Upper lobe of left lung (tissue), 6 donors: ENCODE results near the gene FAM13A. TPM values are rescaled to one million over a fixed set of nuclear protein-coding genes. Genes with fewer than 3 reads are reported as not detected.

Experiments used
- ATAC-seq, 2 donors: fragments of 200-7000 bp; cut with Tn5 transposase; one replicate each; pipeline ENCODE4 v1.9.1; 2022; ENCODE audit warnings: mild to moderate bottlenecking in 2 of 2, moderate library complexity in 2 of 2; ENCODE audit not compliant: low FRiP score in 2 of 2
- DNase-seq, 2 donors: peaks; one replicate each; pipeline ENCODE4 v3.0.0-alpha.2; 2019 to 2020
- H3K27ac ChIP-seq, 4 donors: fragments of 200-600 bp; sonication (generic); one replicate each; pipeline ENCODE4 v1.5.1; 2016 to 2019
- H3K27me3 ChIP-seq, 4 donors: fragments of 200-600 bp; sonication (generic); one replicate each; pipeline ENCODE4 v1.5.1; 2017 to 2019
- H3K36me3 ChIP-seq, 4 donors: fragments of 200-600 bp; sonication (generic); one replicate each; pipeline ENCODE4 v1.5.1; 2016 to 2019
- H3K4me1 ChIP-seq, 4 donors: fragments of 200-600 bp; sonication (generic); one replicate each; pipeline ENCODE4 v1.5.1; 2018 to 2019
- H3K4me3 ChIP-seq, 4 donors: fragments of 200-600 bp; sonication (generic); one replicate each; pipeline ENCODE4 v1.5.1; 2017 to 2019; ENCODE audit warnings: mild to moderate bottlenecking in 2 of 4, moderate library complexity in 1 of 4
- H3K9me3 ChIP-seq, 4 donors: fragments of 200-600 bp; sonication (generic); one replicate each; pipeline ENCODE4 v1.5.1; 2018 to 2019
- CTCF ChIP-seq, 6 experiments: fragments of 450-650 bp in 4 of 6; fragments of 200-600 bp in 2 of 6; sonication (generic) in 2 of 6; IDR thresholded peaks; one replicate each; pipeline ENCODE4 v1.5.1; 2016 to 2019; ENCODE audit warnings: antibody characterized with exemption in 6 of 6
- EP300 ChIP-seq, 4 donors: sonication (generic); formaldehyde crosslinking; IDR thresholded peaks; one replicate each; pipeline ENCODE4 v1.5.1; 2017; ENCODE audit warnings: antibody characterized with exemption in 4 of 4, control low read depth in 2 of 4
- POLR2A ChIP-seq, 4 donors: fragments of 450-650 bp; IDR thresholded peaks; one replicate each; pipeline ENCODE4 v1.5.1; 2016 to 2017; ENCODE audit warnings: antibody characterized with exemption in 4 of 4, mild to moderate bottlenecking in 2 of 4
- POLR2AphosphoS5 ChIP-seq, 2 donors: sonication (generic); formaldehyde crosslinking; IDR thresholded peaks; one replicate each; pipeline ENCODE4 v1.5.1; 2017; ENCODE audit warnings: antibody characterized with exemption in 2 of 2
- WGBS, 2 donors: methylation state at CpG; one replicate each; pipeline ENCODE4 v1.1.5; 2017 to 2018; 5-methylcytosine and 5-hydroxymethylcytosine counted together
- total RNA-seq, 6 donors: library from RNA; depleted of rRNA in 4 of 6; stranded (reverse); fragments of >200 nt in 4 of 6; gene quantifications; one replicate each; pipeline versions ENCODE4 v1.1.0 to v1.2.1, GENCODE V29; 2016 to 2021
- donor health status: DM: no; HTN: no; CAD: no; lungs with moderate emphysema.
- donor health status: DM: no; HTN: yes; CAD: no; lungs with severe emphysema.

FAM13A gene
- total RNA-seq, 6 donors from 2014 or later, result 15.8 to 173 (median 34.1) TPM

- ATAC-seq, result peak; percentile 97
These were observed 233.7 kb downstream of the FAM13A start for GRCh38 chr4:88823058-88823919.

GRCh38 chr4:88822034-88822789, 234.8 kb downstream of the FAM13A start:
- DNase-seq, result no peak
- Histone ChIP-seq H3K36me3 (no peaks in the 10 kb centered on the region), H3K27ac (peak overlapping the region; percentile 78 to 88 (median 86)), H3K4me3 (peak overlapping the region; percentile 17 to 58 (median 50)), H3K27me3 (no peaks in the 10 kb centered on the region), H3K4me1 (peaks cover 29 to 57% (median 29%) of the 10 kb centered on the region in 4 donors), H3K9me3 (no peaks in the 10 kb centered on the region)
- ATAC-seq, result no peak
- no peak for TF ChIP-seq CTCF (IDR thresholded peaks at IDR 0.05)
- 42 to 43% methylated on average over 4 of the region's 4 CpGs for WGBS, 2 donors

More at GRCh38 chr4:88823058-88823919, 233.7 kb downstream of the FAM13A start:
- peak in 1 of 4 donors; percentile 75 for TF ChIP-seq EP300 (IDR thresholded peaks at IDR 0.05)
- peak in 3 of 4 donors; percentile 49 to 84 (median 83) for TF ChIP-seq POLR2A (IDR thresholded peaks at IDR 0.05)
- TF ChIP-seq CTCF (IDR thresholded peaks at IDR 0.05), result no peak
- peak; percentile 48 to 87 for TF ChIP-seq POLR2AphosphoS5 (IDR thresholded peaks at IDR 0.05)
- DNase-seq, result peak in 1 of 2 donors; percentile 97
- Histone ChIP-seq H3K4me1 (peaks cover 25 to 48% (median 26%) of the 10 kb centered on the region in 4 donors), H3K27ac (peak overlapping the region; percentile 78 to 88 (median 86)), H3K36me3 (no peaks in the 10 kb centered on the region), H3K9me3 (no peaks in the 10 kb centered on the region), H3K27me3 (no peaks in the 10 kb centered on the region), H3K4me3 (peak overlapping the region; percentile 17 to 58 (median 50))
- WGBS, 2 donors, result 1 to 2% methylated on average over 16 of the region's 16 CpGs

GRCh38 chr4:88821522-88821921, 235.5 kb downstream of the FAM13A start:
- Histone ChIP-seq H3K36me3 (no peaks in the 10 kb centered on the region), H3K27me3 (no peaks in the 10 kb centered on the region), H3K27ac (peak overlapping the region; percentile 78 to 88 (median 86)), H3K4me3 (peak overlapping the region; percentile 7 to 58 (median 50)), H3K4me1 (peaks cover 29 to 57% (median 33%) of the 10 kb centered on the region in 4 donors), H3K9me3 (no peaks in the 10 kb centered on the region)
- DNase-seq (no peak), ATAC-seq (no peak)
- WGBS, 2 donors, result 50% methylated on average over 2 of the region's 2 CpGs
- TF ChIP-seq EP300 (IDR thresholded peaks at IDR 0.05), result no peak
- TF ChIP-seq POLR2A (IDR thresholded peaks at IDR 0.05), result no peak
- no peak for TF ChIP-seq POLR2AphosphoS5 (IDR thresholded peaks at IDR 0.05)
- TF ChIP-seq CTCF (IDR thresholded peaks at IDR 0.05), result no peak

GRCh38 chr4:88820698-88821415, 236.1 kb downstream of the FAM13A start:
- Histone ChIP-seq H3K9me3 (no peaks in the 10 kb centered on the region), H3K27me3 (no peaks in the 10 kb centered on the region), H3K27ac (peak overlapping the region; percentile 78 to 88 (median 86)), H3K4me3 (peak overlapping the region; percentile 7 to 58 (median 50)), H3K36me3 (no peaks in the 10 kb centered on the region), H3K4me1 (peaks cover 29 to 57% (median 38%) of the 10 kb centered on the region in 4 donors)
- 65 to 73% methylated on average over 10 of the region's 10 CpGs for WGBS, 2 donors
- no peak for DNase-seq
- ATAC-seq, result no peak
- peak in 1 of 4 donors; percentile 35 for TF ChIP-seq POLR2A (IDR thresholded peaks at IDR 0.05)
- TF ChIP-seq CTCF (IDR thresholded peaks at IDR 0.05), result no peak
- peak in 2 of 4 donors; percentile 14 to 25 for TF ChIP-seq EP300 (IDR thresholded peaks at IDR 0.05)
